ENCODE measurements around the gene INPP5A. TPM values are rescaled to one million over a fixed set of nuclear protein-coding genes. Genes with fewer than 3 reads are reported as not detected.

INPP5A gene
- total RNA-seq, 1 experiment from 2014 or later, result 22.6 TPM

GRCh38 chr10:132514821-132515520, 22.6 kb upstream of the INPP5A start:
- Histone ChIP-seq H3F3A (ENCODE audit: low read length, unreplicated experiment) (no peaks in the 10 kb centered on the region), H3K9me2 (replicated peaks; ENCODE audit: low read length) (no peaks in the 10 kb centered on the region), H3K27me3 (ENCODE audit: low read length) (no peaks in the 10 kb centered on the region), H3K4me3 (ENCODE audit: low read length) (no peak overlapping the region), H3K4me2 (ENCODE audit: low read length) (no peak overlapping the region), H3K79me2 (ENCODE audit: low read length) (no peaks in the 10 kb centered on the region), H4K20me1 (ENCODE audit: low read length) (no peaks in the 10 kb centered on the region), H3K4me1 (ENCODE audit: insufficient read depth, low read length) (peaks cover 30% of the 10 kb centered on the region), H3K9ac (ENCODE audit: low read length) (no peak overlapping the region), H3K27ac (ENCODE audit: low read length) (no peak overlapping the region), H3K36me3 (ENCODE audit: low read depth, low read length) (no peaks in the 10 kb centered on the region), H2AFZ (ENCODE audit: low read length) (no peak overlapping the region), H3K9me3 (ENCODE audit: low read length) (no peaks in the 10 kb centered on the region)
- CTCF ChIA-PET, result no interaction called here
- TF ChIP-seq EZH2 (IDR thresholded peaks at IDR 0.05; ENCODE audit: low read length, unreplicated experiment) (no peak), CTCF (conservative IDR thresholded peaks at IDR 0.05; ENCODE audit: low read depth, low read length) (no peak), EZH2phosphoT487 (IDR thresholded peaks at IDR 0.05; ENCODE audit: borderline replicate concordance, low read length) (no peak)
- intact Hi-C loops (cut with micrococcal nuclease), result loop anchor here (5.0 kb wide), 1 partner anchor 43 kb away; no protein-coding TSS in a partner anchor
- BruUV-seq (replicated peaks), result no TSS peak
- DNase-seq (no peak), ATAC-seq (no peak)
- POLR2A ChIA-PET (ENCODE audit: unreplicated experiment), result no interaction called here

GRCh38 chr10:132515811-132516726, 21.5 kb upstream of the INPP5A start:
- no peak overlapping the region for H3K27ac ChIP-seq (ENCODE audit: low read length)
- ATAC-seq (no peak), DNase-seq (no peak)
- ChIA-PET POLR2A (ENCODE audit: unreplicated experiment) (no interaction called here), CTCF (no interaction called here)
- H3K9ac ChIP-seq (ENCODE audit: low read length), result no peak overlapping the region
- no peak overlapping the region for H3K4me2 ChIP-seq (ENCODE audit: low read length)
- no peaks in the 10 kb centered on the region for H3F3A ChIP-seq (ENCODE audit: low read length, unreplicated experiment)
- TF ChIP-seq EZH2phosphoT487 (IDR thresholded peaks at IDR 0.05; ENCODE audit: borderline replicate concordance, low read length) (no peak), CTCF (conservative IDR thresholded peaks at IDR 0.05; ENCODE audit: low read depth, low read length) (no peak), EZH2 (IDR thresholded peaks at IDR 0.05; ENCODE audit: low read length, unreplicated experiment) (no peak)
- no peak overlapping the region for H3K4me3 ChIP-seq (ENCODE audit: low read length)
- BruUV-seq (replicated peaks), result no TSS peak
- no peak overlapping the region for H2AFZ ChIP-seq (ENCODE audit: low read length)
- H4K20me1 ChIP-seq (ENCODE audit: low read length), result no peaks in the 10 kb centered on the region
- intact Hi-C loops (cut with micrococcal nuclease), result loop anchor here (5.0 kb wide), 1 partner anchor 44 kb away; no protein-coding TSS in a partner anchor
- H3K27me3 ChIP-seq (ENCODE audit: low read length), result no peaks in the 10 kb centered on the region
- H3K4me1 ChIP-seq (ENCODE audit: insufficient read depth, low read length), result peaks cover 30% of the 10 kb centered on the region
- H3K79me2 ChIP-seq (ENCODE audit: low read length), result no peaks in the 10 kb centered on the region
- H3K36me3 ChIP-seq (ENCODE audit: low read depth, low read length), result no peaks in the 10 kb centered on the region
- H3K9me2 ChIP-seq (replicated peaks; ENCODE audit: low read length), result no peaks in the 10 kb centered on the region
- no peaks in the 10 kb centered on the region for H3K9me3 ChIP-seq (ENCODE audit: low read length)

Data from PC-3 (cell line).